GM23338 (cell line): ENCODE results near the gene SMARCD2.
"Not testable (repeated sequence)": the region's sequence is repeated elsewhere in the genome, so short reads cannot be mapped to it uniquely, and the experiment has no call there.

ENCODE experiments used
- CREB1 ChIP-seq: fragments of 250-450 bp; sonication (Bioruptor Pico); IDR thresholded peaks from 2 replicates; pipeline ENCODE4 v1.5.0; 2020; ENCODE audit warnings: low read depth, mild to moderate bottlenecking, moderate library complexity
- ETS1 ChIP-seq: IDR thresholded peaks from 2 replicates; pipeline ENCODE4 v1.6.1; 2016; ENCODE audit warnings: antibody characterized with exemption
- EZH2 ChIP-seq: fragments of 200-600 bp; sonication (generic); IDR thresholded peaks from one replicate; pipeline ENCODE4 v1.8.0; 2017; ENCODE audit warnings: antibody characterized with exemption, mild to moderate bottlenecking, low read depth; ENCODE audit not compliant: unreplicated experiment
- EZH2phosphoT487 ChIP-seq: fragments of 200-600 bp; sonication (generic); IDR thresholded peaks from one replicate; pipeline ENCODE4 v1.8.1; 2018; ENCODE audit warnings: antibody characterized with exemption; ENCODE audit not compliant: unreplicated experiment
- POLR2AphosphoS5 ChIP-seq: IDR thresholded peaks from 2 replicates; pipeline ENCODE4 v1.6.1; 2016; ENCODE audit warnings: antibody characterized with exemption, low read depth
- ZNF331 ChIP-seq: fragments of 250-450 bp; sonication (Bioruptor Pico); IDR thresholded peaks from 2 replicates; pipeline ENCODE4 v1.5.0; 2020; ENCODE audit warnings: low read depth, mild to moderate bottlenecking, moderate library complexity
- TF ChIP-seq, protein P1 (sequence below), 2 experiments: fragments of 200-600 bp in 1 of 2; sonication (generic) in 1 of 2; conservative IDR thresholded peaks; 2 replicates each; pipeline versions ENCODE4 v1.5.1 to v1.6.1; 2016 to 2017; ENCODE audit warnings: antibody characterized with exemption in 2 of 2, low read depth in 2 of 2, mild to moderate bottlenecking in 2 of 2, moderate library complexity in 1 of 2

DNA sequence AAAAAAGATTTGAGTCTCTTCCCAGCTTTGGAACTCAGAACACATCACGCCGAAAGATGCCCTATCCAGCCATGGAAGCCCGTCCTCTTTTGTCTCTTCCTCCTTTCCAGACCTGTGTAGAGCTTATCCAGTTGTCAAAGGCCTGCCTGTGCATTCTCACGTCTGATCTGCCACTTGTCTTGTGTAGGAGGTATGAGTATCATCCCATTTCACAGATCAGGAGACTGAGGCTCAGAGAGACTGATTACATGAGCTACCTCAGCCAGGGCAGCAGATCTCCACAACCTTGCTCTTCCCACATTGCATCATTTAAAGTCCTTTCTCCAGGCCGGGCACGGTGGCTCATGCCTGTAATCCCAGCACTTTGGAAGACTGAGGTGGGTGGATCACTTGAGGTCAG, 32.2 kb upstream of the SMARCD2 start:
- TF ChIP-seq, protein P1, sequence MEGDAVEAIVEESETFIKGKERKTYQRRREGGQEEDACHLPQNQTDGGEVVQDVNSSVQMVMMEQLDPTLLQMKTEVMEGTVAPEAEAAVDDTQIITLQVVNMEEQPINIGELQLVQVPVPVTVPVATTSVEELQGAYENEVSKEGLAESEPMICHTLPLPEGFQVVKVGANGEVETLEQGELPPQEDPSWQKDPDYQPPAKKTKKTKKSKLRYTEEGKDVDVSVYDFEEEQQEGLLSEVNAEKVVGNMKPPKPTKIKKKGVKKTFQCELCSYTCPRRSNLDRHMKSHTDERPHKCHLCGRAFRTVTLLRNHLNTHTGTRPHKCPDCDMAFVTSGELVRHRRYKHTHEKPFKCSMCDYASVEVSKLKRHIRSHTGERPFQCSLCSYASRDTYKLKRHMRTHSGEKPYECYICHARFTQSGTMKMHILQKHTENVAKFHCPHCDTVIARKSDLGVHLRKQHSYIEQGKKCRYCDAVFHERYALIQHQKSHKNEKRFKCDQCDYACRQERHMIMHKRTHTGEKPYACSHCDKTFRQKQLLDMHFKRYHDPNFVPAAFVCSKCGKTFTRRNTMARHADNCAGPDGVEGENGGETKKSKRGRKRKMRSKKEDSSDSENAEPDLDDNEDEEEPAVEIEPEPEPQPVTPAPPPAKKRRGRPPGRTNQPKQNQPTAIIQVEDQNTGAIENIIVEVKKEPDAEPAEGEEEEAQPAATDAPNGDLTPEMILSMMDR (conservative IDR thresholded peaks at IDR 0.05; ENCODE audit: low read depth in 2 of 2): not testable (repeated sequence)
- TF ChIP-seq ZNF331 (CRISPR knock-in tag); CREB1 (CRISPR knock-in tag); POLR2AphosphoS5; EZH2; EZH2phosphoT487; ETS1: not testable (repeated sequence)
